KOPT-K1 (cell line): ENCODE results near the gene SLC16A11.
"Not testable (repeated sequence)": the region's sequence is repeated elsewhere in the genome, so short reads cannot be mapped to it uniquely, and the experiment has no call there.

Experiments used
- H3K27ac ChIP-seq: fragments of 200-600 bp; sonication (generic); 2 replicates; pipeline ENCODE4 v1.5.1; 2016; ENCODE audit warnings: antibody characterized with exemption, mild to moderate bottlenecking, low read depth, low read length; ENCODE audit not compliant: poor library complexity, severe bottlenecking
- H3K36me3 ChIP-seq: fragments of 200-600 bp; sonication (generic); 2 replicates; pipeline ENCODE4 v1.5.1; 2017; ENCODE audit warnings: antibody characterized with exemption, mild to moderate bottlenecking, low read length, moderate library complexity; ENCODE audit not compliant: insufficient read depth
- H3K9me3 ChIP-seq: fragments of 200-600 bp; sonication (generic); 2 replicates; pipeline ENCODE4 v1.5.1; 2017; ENCODE audit warnings: antibody characterized with exemption, low read length, mild to moderate bottlenecking; ENCODE audit not compliant: insufficient read depth, poor library complexity, severe bottlenecking

Gene SLC16A11

GRCh38 chr17:6994118-6994598, 49.7 kb downstream of the SLC16A11 start:
- Histone ChIP-seq H3K27ac (no peak overlapping the region), H3K9me3 (no peaks in the 10 kb centered on the region), H3K36me3 (peaks cover 33% of the 10 kb centered on the region; the same call in 1 of the 2 replicates)

- H3K27ac ChIP-seq, H3K9me3 ChIP-seq: not testable (repeated sequence)
- peaks cover 28% of the 10 kb centered on the region; the same call in 1 of the 2 replicates for H3K36me3 ChIP-seq
Observed at GRCh38 chr17:6993613-6994056, 50.3 kb downstream of the SLC16A11 start.
